H1 (cell line): ENCODE measurements around the gene METTL6. TPM values are rescaled to one million over a fixed set of nuclear protein-coding genes. Genes with fewer than 3 reads are reported as not detected.

Experiments used
- CTCF ChIA-PET: fragments of 300-600 bp; sonication (Branson Sonifier 250); formaldehyde crosslinking; loops from one replicate; lab custom pipeline; 2021; ENCODE audit not compliant: partially characterized antibody; lab: Charles Lee
- POLR2A ChIA-PET: fragments of 300-600 bp; sonication (Branson Sonifier 250); formaldehyde crosslinking; loops from one replicate; lab custom pipeline; 2021; ENCODE audit warnings: inconsistent platforms; ENCODE audit not compliant: partially characterized antibody; lab: Charles Lee
- DNase-seq, 2 experiments: peaks; one replicate each; pipeline versions ENCODE4 v3.0.0 to v3.0.0-alpha.2; 2010 to 2022; ENCODE audit warnings: low spot score in 2 of 2, low read depth in 1 of 2, mixed read lengths in 1 of 2
- FAIRE-seq: peaks from 2 replicates; lab custom pipeline; 2011; peaks lifted over from hg19 to GRCh38; lab: Jason Lieb, UNC
- H2AFZ ChIP-seq: 2 replicates; pipeline ENCODE4 v1.8.1; 2012; ENCODE audit warnings: low read length, inconsistent platforms
- H2AK5ac ChIP-seq: 2 replicates; pipeline ENCODE4 v1.6.1; 2013; ENCODE audit warnings: low read depth, low read length
- H2BK120ac ChIP-seq: replicated peaks from 2 replicates; pipeline ENCODE3; 2013; ENCODE audit warnings: low read depth, low read length, inconsistent platforms
- H2BK12ac ChIP-seq: 2 replicates; pipeline ENCODE4 v1.6.1; 2013; ENCODE audit warnings: low read depth, low read length
- H2BK15ac ChIP-seq: 2 replicates; pipeline ENCODE4 v1.6.1; 2013; ENCODE audit warnings: low read length
- H2BK20ac ChIP-seq: 2 replicates; pipeline ENCODE4 v1.6.1; 2013; ENCODE audit warnings: low read length
- H2BK5ac ChIP-seq: 2 replicates; pipeline ENCODE4 v1.6.1; 2013; ENCODE audit warnings: low read depth, low read length
- H3K14ac ChIP-seq: 2 replicates; pipeline ENCODE4 v1.6.1; 2013; ENCODE audit warnings: inconsistent platforms; ENCODE audit not compliant: insufficient read length
- H3K18ac ChIP-seq: 2 replicates; pipeline ENCODE4 v1.6.1; 2013; ENCODE audit warnings: low read length; ENCODE audit errors: extremely low read depth
- H3K23ac ChIP-seq: 2 replicates; pipeline ENCODE4 v1.6.1; 2013; ENCODE audit warnings: inconsistent platforms; ENCODE audit not compliant: insufficient read length
- H3K23me2 ChIP-seq: 2 replicates; pipeline ENCODE4 v1.6.1; 2013; ENCODE audit warnings: low read depth, low read length
- H3K27ac ChIP-seq: 2 replicates; pipeline ENCODE4 v1.6.1; 2011; ENCODE audit warnings: low read depth, low read length, inconsistent platforms
- H3K27me3 ChIP-seq, 4 experiments: replicated peaks in 1 of 4; 1 replicate in 1 of 4; 2 replicates in 3 of 4; pipeline versions ENCODE4 v1.6.1 to v1.8.1; 2011 to 2013; ENCODE audit warnings: low read length in 3 of 4, mild to moderate bottlenecking in 3 of 4, inconsistent platforms in 2 of 4, mixed read lengths in 2 of 4, moderate library complexity in 1 of 4; ENCODE audit not compliant: control insufficient read depth in 3 of 4, insufficient read depth in 3 of 4; ENCODE audit errors: extremely low read depth in 1 of 4
- H3K36me3 ChIP-seq, 4 experiments: 2 replicates each; pipeline versions ENCODE4 v1.6.1 to v1.8.1; 2011 to 2013; ENCODE audit warnings: mild to moderate bottlenecking in 4 of 4, low read length in 3 of 4, moderate library complexity in 2 of 4, control low read depth in 1 of 4, inconsistent platforms in 1 of 4; ENCODE audit not compliant: insufficient read depth in 4 of 4, control insufficient read depth in 2 of 4
- H3K4ac ChIP-seq: replicated peaks from 2 replicates; pipeline ENCODE3; 2013; ENCODE audit warnings: low read length, low read depth, mixed read lengths, inconsistent platforms; ENCODE audit not compliant: insufficient read length
- H3K4me1 ChIP-seq, 4 experiments: replicated peaks in 1 of 4; 1 replicate in 1 of 4; 2 replicates in 3 of 4; pipeline versions ENCODE4 v1.6.1 to v1.8.1; 2011 to 2013; ENCODE audit warnings: low read length in 3 of 4, inconsistent platforms in 2 of 4, mixed read lengths in 1 of 4; ENCODE audit not compliant: insufficient read depth in 4 of 4, control insufficient read depth in 3 of 4
- H3K4me2 ChIP-seq, 2 experiments: 2 replicates each; pipeline versions ENCODE4 v1.6.1 to v1.8.1; 2011 to 2013; ENCODE audit warnings: low read depth in 2 of 2, low read length in 2 of 2, control low read depth in 1 of 2, inconsistent platforms in 1 of 2, mild to moderate bottlenecking in 1 of 2; ENCODE audit not compliant: insufficient read depth in 1 of 2
- H3K4me3 ChIP-seq, 4 experiments: fragments of 200-600, 300-600 bp in 1 of 4; sonication (generic), shearing (Covaris generic), sonication (Bioruptor Twin) in 1 of 4; 2 replicates each; pipeline versions ENCODE4 v1.5.1 to v1.8.1; 2011 to 2016; ENCODE audit warnings: low read length in 4 of 4, low read depth in 3 of 4, control low read depth in 2 of 4, inconsistent platforms in 2 of 4, mild to moderate bottlenecking in 2 of 4, mixed read lengths in 1 of 4, moderate library complexity in 1 of 4; ENCODE audit not compliant: insufficient read depth in 2 of 4; ENCODE audit errors: extremely low read depth in 1 of 4
- H3K56ac ChIP-seq: replicated peaks from 2 replicates; pipeline ENCODE3; 2013; ENCODE audit warnings: low read depth, mild to moderate bottlenecking, mixed read lengths, low read length, inconsistent platforms; ENCODE audit not compliant: insufficient read length
- H3K79me1 ChIP-seq: 2 replicates; pipeline ENCODE4 v1.6.1; 2013; ENCODE audit warnings: low read depth, low read length, control low read depth
- H3K79me2 ChIP-seq, 2 experiments: 2 replicates each; pipeline versions ENCODE4 v1.6.1 to v1.8.1; 2012 to 2013; ENCODE audit warnings: low read length in 2 of 2, mild to moderate bottlenecking in 2 of 2, inconsistent platforms in 1 of 2; ENCODE audit not compliant: insufficient read depth in 2 of 2, control insufficient read depth in 1 of 2
- H3K9ac ChIP-seq, 4 experiments: replicated peaks in 1 of 4; 1 replicate in 1 of 4; 2 replicates in 3 of 4; pipeline versions ENCODE4 v1.6.1 to v1.8.1; 2011 to 2013; ENCODE audit warnings: low read depth in 3 of 4, low read length in 3 of 4, control low read depth in 2 of 4, mild to moderate bottlenecking in 2 of 4, moderate library complexity in 2 of 4, inconsistent platforms in 1 of 4; ENCODE audit errors: extremely low read depth in 1 of 4
- H3K9me3 ChIP-seq, 2 experiments: 2 replicates each; pipeline versions ENCODE4 v1.6.1 to v1.8.1; 2012 to 2013; ENCODE audit warnings: mild to moderate bottlenecking in 2 of 2, moderate library complexity in 2 of 2, control low read depth in 1 of 2, inconsistent platforms in 1 of 2, low read depth in 1 of 2, low read length in 1 of 2, mixed read lengths in 1 of 2; ENCODE audit not compliant: insufficient read depth in 2 of 2
- H4K20me1 ChIP-seq, 2 experiments: replicated peaks in 1 of 2; 2 replicates each; pipeline versions ENCODE3 to v1.8.1; 2011 to 2013; ENCODE audit warnings: inconsistent platforms in 2 of 2, low read length in 2 of 2, mild to moderate bottlenecking in 1 of 2; ENCODE audit not compliant: insufficient read depth in 2 of 2, control insufficient read depth in 1 of 2
- H4K5ac ChIP-seq: 2 replicates; pipeline ENCODE4 v1.6.1; 2013; ENCODE audit warnings: low read length, low read depth, mixed read lengths, inconsistent platforms; ENCODE audit not compliant: insufficient read length
- H4K8ac ChIP-seq: 2 replicates; pipeline ENCODE4 v1.8.0; 2013; ENCODE audit warnings: mild to moderate bottlenecking, moderate library complexity, low read length, inconsistent platforms; ENCODE audit not compliant: insufficient read depth; ENCODE audit errors: extremely low read depth
- H4K91ac ChIP-seq: replicated peaks from 2 replicates; pipeline ENCODE3; 2013; ENCODE audit warnings: low read length, mixed read lengths, inconsistent platforms; ENCODE audit not compliant: insufficient read length
- CBX5 ChIP-seq: fragments of 300-800, 300-1000 bp; sonication (generic); IDR thresholded peaks from 2 replicates; pipeline ENCODE4 v1.7.1; 2016; ENCODE audit warnings: antibody characterized with exemption, low read length, low read depth
- CBX8 ChIP-seq: fragments of 300-800, 300-1000 bp; sonication (generic); IDR thresholded peaks from 2 replicates; pipeline ENCODE4 v1.7.1; 2016; ENCODE audit warnings: low read depth, low read length, borderline replicate concordance
- CEBPB ChIP-seq: IDR thresholded peaks from 2 replicates; pipeline ENCODE4 v1.6.1; 2012; ENCODE audit warnings: low read depth, low read length
- CTCF ChIP-seq, 3 experiments: IDR thresholded peaks; 1 replicate in 2 of 3; 2 replicates in 1 of 3; pipeline versions ENCODE4 v1.5.1 to v1.6.1; 2011; ENCODE audit warnings: low read length in 3 of 3, mild to moderate bottlenecking in 3 of 3, inconsistent platforms in 2 of 3, low read depth in 1 of 3, moderate library complexity in 1 of 3; ENCODE audit not compliant: insufficient read depth in 1 of 3; ENCODE audit errors: control extremely low read depth in 1 of 3
- EP300 ChIP-seq, 2 experiments: IDR thresholded peaks; 1 replicate in 1 of 2; 2 replicates in 1 of 2; pipeline ENCODE4 v1.6.1; 2011 to 2012; ENCODE audit warnings: low read depth in 2 of 2, low read length in 2 of 2, mild to moderate bottlenecking in 2 of 2, borderline replicate concordance in 1 of 2, inconsistent platforms in 1 of 2, moderate library complexity in 1 of 2
- JUN ChIP-seq: IDR thresholded peaks from 2 replicates; pipeline ENCODE4 v1.6.1; 2011; ENCODE audit warnings: low read depth, mild to moderate bottlenecking, improper control_type of control experiment, low read length
- MAX ChIP-seq: IDR thresholded peaks from 2 replicates; pipeline ENCODE4 v1.6.1; 2012; ENCODE audit warnings: inconsistent platforms
- RAD21 ChIP-seq, 2 experiments: IDR thresholded peaks in 1 of 2; conservative IDR thresholded peaks in 1 of 2; 2 replicates each; pipeline ENCODE4 v1.6.1; 2011; ENCODE audit warnings: low read depth in 2 of 2, low read length in 2 of 2, improper control_type of control experiment in 1 of 2, inconsistent platforms in 1 of 2, mild to moderate bottlenecking in 1 of 2, moderate library complexity in 1 of 2
- RNF2 ChIP-seq: fragments of 200-900, 300-1000 bp; sonication (generic); IDR thresholded peaks from 2 replicates; pipeline ENCODE4 v1.7.1; 2016; ENCODE audit warnings: borderline replicate concordance, low read depth, mild to moderate bottlenecking, antibody characterized with exemption, low read length; ENCODE audit not compliant: poor library complexity, severe bottlenecking; ENCODE audit errors: missing control alignments
- SAP30 ChIP-seq: fragments of 300-600 bp; sonication (generic); IDR thresholded peaks from 2 replicates; pipeline ENCODE4 v1.7.1; 2012; ENCODE audit warnings: low read length, moderate library complexity, mild to moderate bottlenecking, inconsistent platforms; ENCODE audit not compliant: insufficient read depth, insufficient replicate concordance
- TBP ChIP-seq: IDR thresholded peaks from 2 replicates; pipeline ENCODE4 v1.6.1; 2011; ENCODE audit warnings: low read depth, low read length, improper control_type of control experiment
- polyA plus RNA-seq, 7 experiments: library from polyadenylated mRNA; depleted of rRNA in 3 of 7; stranded (reverse) in 5 of 7; unstranded in 2 of 7; fragments of >200 nt in 5 of 7; fragments of 200-250 nt in 2 of 7; gene quantifications; 1 replicate in 5 of 7; 2 replicates in 1 of 7; 4 replicates in 1 of 7; pipeline versions ENCODE4 v1.2.1 to v1.2.3, GENCODE V29; 2011 to 2013; ENCODE audit warnings: missing spikeins in 2 of 7, mixed read lengths in 2 of 7
- total RNA-seq: library from RNA; stranded (reverse); fragmentation: NEBNext Ultra II Directional; extraction: Animal tissue kit (Norgen Biotek cat#: 25700); gene quantifications from 2 replicates; pipeline ENCODE4 v1.2.1, GENCODE V29; 2021

The METTL6 gene
- total and polyA plus RNA-seq, 2 of the 8 experiments (the other 6 are each of a cell fraction or from before 2014, with no cell fraction given), result 18.4 to 20.0 TPM

- Histone ChIP-seq H3K36me3 (peaks cover 16 to 70% (median 55%) of the 10 kb centered on the region in 4 experiments), H4K20me1 (peaks cover 0 to 2% of the 10 kb centered on the region in 2 experiments), H3K27me3 (no peaks in the 10 kb centered on the region), H3K27ac (no peak overlapping the region), H2AK5ac (no peak overlapping the region), H3K79me1 (no peaks in the 10 kb centered on the region), H3K4ac (no peak overlapping the region), H3K9me3 (no peaks in the 10 kb centered on the region), H2BK12ac (no peak overlapping the region), H2AFZ (no peak overlapping the region), H3K56ac (no peak overlapping the region), H2BK120ac (no peak overlapping the region), H4K5ac (no peak overlapping the region), H3K23ac (no peak overlapping the region), H4K91ac (no peak overlapping the region), H3K4me2 (no peak overlapping the region), H2BK20ac (no peak overlapping the region), H2BK5ac (no peak overlapping the region), H3K23me2 (no peaks in the 10 kb centered on the region), H3K9ac (no peak overlapping the region), H3K14ac (no peak overlapping the region), H3K18ac (no peak overlapping the region), H4K8ac (no peak overlapping the region), H3K79me2 (no peaks in the 10 kb centered on the region; a peak in 1 of 4 replicates), H3K4me1 (no peaks in the 10 kb centered on the region), H3K4me3 (no peak overlapping the region), H2BK15ac (no peak overlapping the region)
- ChIA-PET CTCF (no interaction called here), POLR2A (interaction anchor here (0.9 kb wide), 1 partner anchor 14 kb away, joined by 3 read pairs; no protein-coding TSS in a partner anchor)
- DNase-seq (no peak), FAIRE-seq (no peak)
- TF ChIP-seq RAD21 (IDR thresholded peaks at IDR 0.05 in 1 of 2, conservative IDR thresholded peaks at IDR 0.05 in 1 of 2; ENCODE audit: low read depth in 2 of 2, low read length in 2 of 2) (no peak), JUN (no peak), TBP (no peak), RNF2 (no peak), SAP30 (no peak), EP300 (IDR thresholded peaks at IDR 0.05; ENCODE audit: borderline replicate concordance in 1 of 2, low read depth in 2 of 2, low read length in 2 of 2) (no peak), CBX5 (no peak), CEBPB (no peak), MAX (no peak), CBX8 (no peak), CTCF (IDR thresholded peaks at IDR 0.05; ENCODE audit: control extremely low read depth in 1 of 3, insufficient read depth in 1 of 3, low read depth in 1 of 3, low read length in 3 of 3) (no peak)
These were observed 12.1 kb upstream of the METTL6 start for GRCh38 chr3:15439476-15439875.
